H1 (cell line): ENCODE measurements around the gene WNT9B.

Source experiments
- ATF3 ChIP-seq: IDR thresholded peaks from 2 replicates; pipeline ENCODE4 v1.6.1; 2011; ENCODE audit warnings: low read depth, mild to moderate bottlenecking, low read length; ENCODE audit not compliant: insufficient read depth
- CBX5 ChIP-seq: fragments of 300-800, 300-1000 bp; sonication (generic); IDR thresholded peaks from 2 replicates; pipeline ENCODE4 v1.7.1; 2016; ENCODE audit warnings: antibody characterized with exemption, low read length, low read depth
- CHD2 ChIP-seq: IDR thresholded peaks from 2 replicates; pipeline ENCODE4 v1.6.1; 2012; ENCODE audit warnings: low read length, improper control_type of control experiment
- CREB1 ChIP-seq: IDR thresholded peaks from 2 replicates; pipeline ENCODE4 v1.6.1; 2012; ENCODE audit warnings: inconsistent platforms
- EZH2 ChIP-seq: fragments of 200-600 bp; sonication (generic); IDR thresholded peaks from 2 replicates; pipeline ENCODE4 v1.7.1; 2012; ENCODE audit warnings: low read depth, mild to moderate bottlenecking, moderate library complexity, low read length, inconsistent platforms; ENCODE audit not compliant: severe bottlenecking
- GABPA ChIP-seq: IDR thresholded peaks from 2 replicates; pipeline ENCODE4 v1.6.1; 2011; ENCODE audit warnings: mild to moderate bottlenecking, low read length, moderate library complexity, borderline replicate concordance; ENCODE audit not compliant: insufficient read depth
- NRF1 ChIP-seq: IDR thresholded peaks from 2 replicates; pipeline ENCODE4 v1.6.1; 2011; ENCODE audit warnings: mild to moderate bottlenecking, low read depth, low read length, improper control_type of control experiment
- POLR2A ChIP-seq, 2 experiments: IDR thresholded peaks; 1 replicate in 1 of 2; 2 replicates in 1 of 2; pipeline ENCODE4 v1.6.1; 2011; ENCODE audit warnings: low read depth in 2 of 2, low read length in 2 of 2, mild to moderate bottlenecking in 2 of 2; ENCODE audit errors: control extremely low read depth in 1 of 2
- TAF1 ChIP-seq: IDR thresholded peaks from 2 replicates; pipeline ENCODE4 v1.6.1; 2011; ENCODE audit warnings: mild to moderate bottlenecking, low read depth, low read length

DNA sequence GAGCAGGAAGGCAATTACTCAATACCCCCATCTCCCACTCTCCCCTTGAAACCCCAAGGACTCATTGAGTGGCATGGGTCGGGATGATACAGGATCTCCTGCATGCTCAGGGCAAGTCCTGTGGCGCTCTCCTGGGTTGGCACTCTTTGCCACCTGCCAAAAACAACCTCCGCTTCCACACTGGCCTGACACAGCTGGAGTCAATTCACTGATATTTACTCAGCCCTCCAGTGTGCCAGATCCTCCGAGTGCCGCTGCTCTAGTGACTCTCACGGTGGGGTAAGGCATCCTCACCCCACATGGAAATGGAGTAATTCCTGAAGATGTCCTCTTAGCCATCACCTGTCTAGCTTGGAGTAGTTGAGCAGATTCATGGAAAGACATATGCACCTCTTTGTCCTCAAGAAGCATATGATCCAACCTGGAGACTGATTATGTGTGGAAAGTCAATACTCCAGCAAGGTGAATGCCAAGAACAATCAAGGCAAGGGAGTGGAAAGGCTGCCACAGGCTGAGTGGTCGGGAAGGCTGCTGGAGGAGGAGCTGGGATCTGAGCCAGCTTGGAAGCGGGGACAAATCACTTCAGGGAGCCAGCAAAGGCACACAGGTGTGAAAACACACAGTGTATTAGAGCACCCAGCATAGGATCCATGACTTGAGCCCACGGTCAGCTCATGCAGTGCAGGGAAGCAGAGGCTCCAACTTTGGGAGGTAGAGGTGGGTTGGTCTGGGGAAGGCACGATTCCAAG lies 59.0 kb downstream of the WNT9B start:
- TF ChIP-seq TAF1: no peak
- TF ChIP-seq NRF1: no peak
- no peak for TF ChIP-seq POLR2A (IDR thresholded peaks at IDR 0.05; ENCODE audit: control extremely low read depth in 1 of 2, low read depth in 2 of 2, low read length in 2 of 2)
- no peak for TF ChIP-seq CHD2
- TF ChIP-seq CBX5: no peak
- TF ChIP-seq GABPA: no peak
- TF ChIP-seq ATF3: no peak
- TF ChIP-seq EZH2: no peak
- no peak for TF ChIP-seq CREB1
